ENCODE results near the gene SPDYE2. TPM values are rescaled to one million over a fixed set of nuclear protein-coding genes. Genes with fewer than 3 reads are reported as not detected.
"Not testable (repeated sequence)": the region's sequence is repeated elsewhere in the genome, so short reads cannot be mapped to it uniquely, and the experiment has no call there.

SPDYE2 gene, protein sequence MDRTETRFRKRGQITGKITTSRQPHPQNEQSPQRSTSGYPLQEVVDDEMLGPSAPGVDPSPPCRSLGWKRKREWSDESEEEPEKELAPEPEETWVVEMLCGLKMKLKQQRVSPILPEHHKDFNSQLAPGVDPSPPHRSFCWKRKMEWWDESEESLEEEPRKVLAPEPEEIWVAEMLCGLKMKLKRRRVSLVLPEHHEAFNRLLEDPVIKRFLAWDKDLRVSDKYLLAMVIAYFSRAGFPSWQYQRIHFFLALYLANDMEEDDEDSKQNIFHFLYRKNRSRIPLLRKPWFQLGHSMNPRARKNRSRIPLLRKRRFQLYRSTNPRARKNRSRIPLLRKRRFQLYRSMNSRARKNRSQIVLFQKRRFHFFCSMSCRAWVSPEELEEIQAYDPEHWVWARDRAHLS
- polyA plus RNA-seq = 1 to 10 TPM in 1 of 4 donors, under 1 TPM in 1, not detected in 2; 0.04 to 2.9 TPM
- long read RNA-seq, donor 1 = 0 reads
- long read RNA-seq, donor 2 = 0 reads
- long read RNA-seq, donor 3, partial matches to known transcripts = 23 of 23 reads
- long read RNA-seq, donor 3, other reads (novel, unspliced or antisense) = 0 of 23 reads
- long read RNA-seq, donor 4 = 0 reads
- long read RNA-seq, donor 5 = 0 reads
- long read RNA-seq, donor 6 = 0 reads
- long read RNA-seq, donor 7 = 0 reads
- long read RNA-seq, donor 8 = 0 reads
- long read RNA-seq, donor 9 = 0 reads
- long read RNA-seq, donor 10, partial matches to known transcripts = 6 of 6 reads
- long read RNA-seq, donor 10, other reads (novel, unspliced or antisense) = 0 of 6 reads

DNA sequence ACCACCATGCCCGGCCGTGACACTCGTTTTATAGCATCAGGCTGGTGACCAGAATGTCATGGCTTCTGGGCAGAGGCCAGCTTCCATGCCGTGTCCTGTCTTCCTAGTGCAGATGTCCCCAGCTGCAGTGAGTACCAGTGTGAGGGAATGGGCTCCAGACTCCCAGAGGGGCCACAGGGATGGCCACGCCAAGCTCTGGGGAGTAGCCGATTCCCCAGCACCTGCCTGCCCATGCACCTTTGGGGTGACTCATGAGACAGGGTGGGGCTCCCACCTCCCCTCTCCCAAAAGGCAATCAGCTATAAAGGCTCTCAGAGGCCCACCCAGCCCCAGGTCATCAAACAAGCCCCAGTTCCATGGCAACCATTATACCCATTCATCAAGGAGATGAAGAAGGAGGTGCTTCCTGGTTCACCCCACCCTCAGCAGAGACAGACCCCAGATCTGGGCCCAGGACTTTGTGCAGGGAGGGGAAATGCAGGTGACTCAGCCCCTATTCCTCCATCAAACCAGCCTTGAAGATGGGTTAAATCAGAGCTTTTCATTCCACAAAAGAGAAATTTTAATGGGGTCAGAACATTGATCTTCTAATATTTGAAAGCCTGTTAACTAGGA, at the start of gene SPDYE2:
Gene SPDYE2 (plus strand): TSS at position 419 of the 615 bp plus-strand sequence. CDS start 2,030 bp downstream, outside the sequence.
- H3K4me1 ChIP-seq (ENCODE audit: control insufficient read depth in 3 of 3, insufficient read depth in 2 of 3, low read depth in 1 of 3, low read length in 2 of 3) = not testable (repeated sequence)
- WGBS, 3 donors = no CpG with 5 or more reads among the region's 6 CpGs

DNA sequence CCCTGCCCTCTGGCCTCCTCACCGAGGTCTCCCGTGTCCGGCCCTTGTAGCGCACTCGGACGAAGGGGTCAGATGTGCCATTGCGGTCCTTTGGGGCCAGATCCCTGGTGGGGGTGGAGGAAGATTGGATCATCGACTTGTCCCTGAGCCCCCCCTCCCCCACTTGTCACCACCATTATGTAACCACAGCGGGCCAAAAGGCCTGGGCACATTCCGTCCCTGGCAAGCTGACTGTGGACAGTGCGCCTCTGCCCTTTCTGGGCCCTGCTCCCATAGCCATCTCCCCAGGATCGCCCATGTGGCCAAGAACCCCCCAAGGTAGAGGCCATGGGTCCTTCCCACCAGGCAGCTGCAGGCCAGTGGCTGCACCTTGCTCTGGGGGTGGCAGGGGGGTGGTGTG, 47.9 kb upstream of the SPDYE2 start:
- not testable (repeated sequence) for FAIRE-seq

More for the DNA sequence above, at the start of gene SPDYE2:
- not testable (repeated sequence) for H3K27me3 ChIP-seq (ENCODE audit: control insufficient read depth in 3 of 3, insufficient read depth in 3 of 3, low read length in 3 of 3); DNase-seq; H3K27ac ChIP-seq (ENCODE audit: low read depth in 1 of 3, low read length in 2 of 3); H3K36me3 ChIP-seq (ENCODE audit: control insufficient read depth in 3 of 3, insufficient read depth in 2 of 3, low read depth in 1 of 3, low read length in 3 of 3); H3K9me3 ChIP-seq (ENCODE audit: control insufficient read depth in 2 of 2, insufficient read depth in 1 of 2, low read depth in 1 of 2, low read length in 1 of 2); H3K4me3 ChIP-seq (ENCODE audit: low read depth in 1 of 3, low read length in 3 of 3); FAIRE-seq

DNA sequence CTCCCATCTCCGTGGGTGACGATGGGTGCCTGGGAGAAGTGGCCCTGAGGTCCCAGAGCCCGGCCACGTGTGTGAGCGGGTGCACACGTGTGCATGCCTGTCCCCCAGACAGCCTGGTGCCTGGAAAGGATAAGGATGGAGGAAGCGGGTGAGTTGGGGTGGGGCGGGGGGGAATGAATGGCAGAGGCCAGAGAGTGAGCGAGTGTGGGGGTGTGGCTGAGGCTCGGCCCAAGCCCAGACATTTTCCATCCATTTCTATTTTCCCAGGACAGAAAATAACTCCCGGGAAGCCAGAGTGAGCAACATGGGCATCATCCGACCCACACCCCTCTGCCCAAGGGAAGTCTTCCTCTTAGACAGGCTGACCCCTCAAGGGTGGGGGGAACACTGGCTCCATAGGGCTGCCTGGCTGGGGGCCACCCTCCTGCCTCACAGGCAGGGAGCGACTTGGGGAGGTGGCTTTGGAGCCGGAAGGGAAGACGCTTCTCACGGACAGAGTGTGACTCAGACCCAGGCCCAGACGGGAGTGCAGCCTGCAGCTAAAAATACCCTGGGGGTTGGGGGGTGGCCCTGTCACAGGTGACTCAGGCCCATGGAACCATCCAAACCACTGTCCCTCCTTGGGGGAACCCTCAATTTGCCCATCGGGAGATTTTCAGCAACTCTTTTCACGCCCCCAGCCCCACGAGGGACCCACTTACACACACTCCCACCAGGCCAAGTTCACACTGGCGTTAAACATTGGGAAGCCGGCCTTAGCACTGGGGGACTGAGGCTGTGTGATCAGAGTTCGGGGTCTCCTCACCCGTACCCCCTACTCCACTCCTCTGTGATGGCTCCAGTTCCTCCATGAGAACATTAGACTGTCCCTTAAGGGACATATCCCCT, 45.5 kb upstream of the SPDYE2 start:
- not testable (repeated sequence) for H3K36me3 ChIP-seq (ENCODE audit: control insufficient read depth in 3 of 3, insufficient read depth in 2 of 3, low read depth in 1 of 3, low read length in 3 of 3); DNase-seq; H3K4me3 ChIP-seq (ENCODE audit: low read depth in 1 of 3, low read length in 3 of 3); H3K27ac ChIP-seq (ENCODE audit: low read depth in 1 of 3, low read length in 2 of 3); H3K27me3 ChIP-seq (ENCODE audit: control insufficient read depth in 3 of 3, insufficient read depth in 3 of 3, low read length in 3 of 3); FAIRE-seq; H3K9me3 ChIP-seq (ENCODE audit: control insufficient read depth in 2 of 2, insufficient read depth in 1 of 2, low read depth in 1 of 2, low read length in 1 of 2); H3K4me1 ChIP-seq (ENCODE audit: control insufficient read depth in 3 of 3, insufficient read depth in 2 of 3, low read depth in 1 of 3, low read length in 2 of 3)
- 78 to 83% (median 82%) methylated on average over 4 to 5 of the region's 24 CpGs for WGBS, 3 donors

More for the DNA sequence above, 47.9 kb upstream of the SPDYE2 start:
- not testable (repeated sequence) for H3K27ac ChIP-seq (ENCODE audit: low read depth in 1 of 3, low read length in 2 of 3); H3K27me3 ChIP-seq (ENCODE audit: control insufficient read depth in 3 of 3, insufficient read depth in 3 of 3, low read length in 3 of 3); H3K4me1 ChIP-seq (ENCODE audit: control insufficient read depth in 3 of 3, insufficient read depth in 2 of 3, low read depth in 1 of 3, low read length in 2 of 3); H3K9me3 ChIP-seq (ENCODE audit: control insufficient read depth in 2 of 2, insufficient read depth in 1 of 2, low read depth in 1 of 2, low read length in 1 of 2); DNase-seq; H3K36me3 ChIP-seq (ENCODE audit: control insufficient read depth in 3 of 3, insufficient read depth in 2 of 3, low read depth in 1 of 3, low read length in 3 of 3); H3K4me3 ChIP-seq (ENCODE audit: low read depth in 1 of 3, low read length in 3 of 3)
- no CpG with 5 or more reads among the region's 12 CpGs for WGBS, 3 donors

DNA sequence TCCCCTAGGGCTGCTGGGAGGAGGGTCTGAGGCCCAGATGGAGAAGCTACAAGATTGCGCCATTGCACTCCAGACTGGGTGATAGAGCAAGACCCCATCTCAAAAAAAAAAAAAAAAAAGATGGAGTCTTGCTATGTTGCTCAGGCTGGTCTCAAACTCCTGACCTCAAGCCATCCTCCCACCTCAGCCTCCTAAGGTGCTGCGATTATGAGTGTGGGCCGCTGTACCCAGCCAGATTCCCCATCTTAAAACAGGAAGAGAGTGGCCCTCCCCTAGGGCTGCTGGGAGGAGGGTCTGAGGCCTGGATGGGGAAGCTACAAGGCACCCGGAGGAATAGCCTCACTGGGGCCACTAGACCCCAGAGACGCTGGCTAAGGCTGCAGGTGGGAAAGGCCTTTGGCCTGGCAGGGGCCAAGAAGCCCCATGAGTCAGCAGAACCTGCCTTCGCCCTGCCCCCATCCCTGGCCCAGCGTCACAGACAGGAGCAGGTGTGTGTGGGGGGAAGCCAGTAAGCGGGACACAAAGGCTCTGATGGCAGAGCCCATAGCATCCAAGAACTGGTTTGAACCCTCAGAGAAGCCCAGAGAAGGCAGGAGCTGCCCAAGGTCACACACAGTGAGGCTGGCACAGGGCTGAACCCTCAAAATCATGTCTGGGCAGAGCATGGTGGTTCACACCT, 43.5 kb upstream of the SPDYE2 start:
- H3K27me3 ChIP-seq (ENCODE audit: control insufficient read depth in 3 of 3, insufficient read depth in 3 of 3, low read length in 3 of 3); H3K27ac ChIP-seq (ENCODE audit: low read depth in 1 of 3, low read length in 2 of 3); H3K4me1 ChIP-seq (ENCODE audit: control insufficient read depth in 3 of 3, insufficient read depth in 2 of 3, low read depth in 1 of 3, low read length in 2 of 3); H3K9me3 ChIP-seq (ENCODE audit: control insufficient read depth in 2 of 2, insufficient read depth in 1 of 2, low read depth in 1 of 2, low read length in 1 of 2); DNase-seq; FAIRE-seq; H3K4me3 ChIP-seq (ENCODE audit: low read depth in 1 of 3, low read length in 3 of 3); H3K36me3 ChIP-seq (ENCODE audit: control insufficient read depth in 3 of 3, insufficient read depth in 2 of 3, low read depth in 1 of 3, low read length in 3 of 3): not testable (repeated sequence)
- WGBS, 3 donors = 84 to 100% (median 88%) methylated on average over 2 of the region's 8 CpGs

DNA sequence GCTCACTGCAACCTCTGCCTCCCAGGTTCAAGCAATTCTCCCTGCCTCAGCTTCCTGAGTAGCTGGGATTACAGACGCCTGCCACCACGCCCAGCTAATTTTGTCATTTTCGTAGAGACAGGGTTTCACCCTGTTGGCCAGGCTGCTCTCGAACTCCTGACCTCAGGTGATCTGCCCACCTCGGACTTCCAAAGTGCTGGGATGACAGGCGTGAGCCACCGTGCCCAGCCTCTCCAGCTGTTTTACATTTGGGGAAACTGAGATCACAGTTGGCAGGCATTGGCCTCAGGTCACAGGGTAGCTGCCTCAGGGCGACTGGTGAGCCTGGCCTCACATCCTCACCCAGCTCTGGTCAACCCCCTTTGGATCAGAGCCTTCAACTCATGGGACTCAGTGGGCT, 40.5 kb upstream of the SPDYE2 start:
- not testable (repeated sequence) for H3K4me3 ChIP-seq (ENCODE audit: low read depth in 1 of 3, low read length in 3 of 3); H3K27me3 ChIP-seq (ENCODE audit: control insufficient read depth in 3 of 3, insufficient read depth in 3 of 3, low read length in 3 of 3); H3K4me1 ChIP-seq (ENCODE audit: control insufficient read depth in 3 of 3, insufficient read depth in 2 of 3, low read depth in 1 of 3, low read length in 2 of 3); FAIRE-seq; H3K9me3 ChIP-seq (ENCODE audit: control insufficient read depth in 2 of 2, insufficient read depth in 1 of 2, low read depth in 1 of 2, low read length in 1 of 2); H3K27ac ChIP-seq (ENCODE audit: low read depth in 1 of 3, low read length in 2 of 3); DNase-seq; H3K36me3 ChIP-seq (ENCODE audit: control insufficient read depth in 3 of 3, insufficient read depth in 2 of 3, low read depth in 1 of 3, low read length in 3 of 3)
- 65 to 78% (median 74%) methylated on average over 4 to 5 of the region's 8 CpGs for WGBS, 3 donors

DNA sequence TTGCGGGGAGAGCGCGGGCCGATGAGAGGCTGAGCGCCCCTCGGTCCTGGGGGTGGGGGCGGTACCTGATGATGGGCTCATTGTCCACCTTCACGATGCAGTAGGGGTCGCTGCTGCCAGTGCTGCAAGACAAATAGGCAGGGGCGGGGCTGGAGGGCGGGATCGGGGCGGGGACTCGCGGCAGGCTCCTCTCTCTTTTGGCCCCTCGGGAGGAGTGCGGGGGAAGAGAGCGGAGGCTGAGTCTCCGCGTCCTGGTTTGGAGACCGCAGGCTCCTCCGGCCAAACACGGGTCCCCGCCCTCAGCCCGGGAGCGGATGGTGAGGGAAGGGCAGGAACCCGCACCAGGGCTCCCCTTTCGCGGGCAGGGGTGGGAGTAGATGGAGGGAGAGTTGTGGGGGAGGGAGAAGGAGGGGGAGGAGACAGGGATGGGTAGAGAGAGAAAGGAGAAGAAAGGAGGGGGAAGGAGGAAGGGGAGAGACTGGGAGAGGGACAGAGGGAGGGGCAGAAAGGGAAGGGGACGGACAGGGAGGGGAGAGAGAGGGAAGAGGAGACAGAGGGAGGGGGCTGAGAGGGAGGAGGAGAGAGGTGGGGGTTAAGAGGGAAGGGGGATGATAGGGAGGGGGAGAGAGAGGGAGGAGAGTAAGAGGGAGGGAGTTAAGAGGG, 39.0 kb upstream of the SPDYE2 start:
- H3K27me3 ChIP-seq (ENCODE audit: control insufficient read depth in 3 of 3, insufficient read depth in 3 of 3, low read length in 3 of 3); H3K9me3 ChIP-seq (ENCODE audit: control insufficient read depth in 2 of 2, insufficient read depth in 1 of 2, low read depth in 1 of 2, low read length in 1 of 2); H3K4me3 ChIP-seq (ENCODE audit: low read depth in 1 of 3, low read length in 3 of 3); H3K4me1 ChIP-seq (ENCODE audit: control insufficient read depth in 3 of 3, insufficient read depth in 2 of 3, low read depth in 1 of 3, low read length in 2 of 3); DNase-seq; H3K27ac ChIP-seq (ENCODE audit: low read depth in 1 of 3, low read length in 2 of 3); H3K36me3 ChIP-seq (ENCODE audit: control insufficient read depth in 3 of 3, insufficient read depth in 2 of 3, low read depth in 1 of 3, low read length in 3 of 3); FAIRE-seq: not testable (repeated sequence)
- WGBS, 3 donors = no CpG with 5 or more reads among the region's 30 CpGs

DNA sequence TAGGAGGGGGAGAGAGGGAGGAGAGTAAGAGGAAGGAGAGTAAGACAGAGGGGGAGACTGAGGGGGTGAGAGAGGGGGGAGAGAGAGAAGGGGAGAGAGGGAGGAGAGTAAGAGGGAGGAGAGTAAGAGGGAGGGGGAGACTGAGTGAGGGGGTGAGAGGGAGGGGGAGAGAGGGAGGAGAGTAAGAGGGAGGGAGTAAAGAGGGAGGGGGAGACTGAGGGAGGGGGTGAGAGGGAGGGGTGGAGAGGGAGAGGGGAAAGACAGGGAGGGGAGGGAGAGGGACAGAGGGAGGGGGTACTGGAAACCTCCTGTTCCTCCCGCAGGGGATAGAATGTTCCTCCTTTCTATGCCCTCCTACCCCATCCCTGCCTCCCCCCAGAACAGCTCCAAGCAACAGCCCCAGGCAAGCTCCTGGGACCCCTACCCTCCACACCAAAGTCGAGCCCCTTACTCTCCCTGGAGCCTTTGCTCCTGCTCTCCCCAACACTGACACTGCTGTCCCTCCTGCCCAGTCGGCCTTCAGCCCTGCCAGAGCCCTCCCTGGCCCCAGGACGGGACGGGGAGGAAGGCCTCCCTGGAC, 38.3 kb upstream of the SPDYE2 start:
- not testable (repeated sequence) for FAIRE-seq; H3K4me3 ChIP-seq (ENCODE audit: low read depth in 1 of 3, low read length in 3 of 3); H3K9me3 ChIP-seq (ENCODE audit: control insufficient read depth in 2 of 2, insufficient read depth in 1 of 2, low read depth in 1 of 2, low read length in 1 of 2); H3K36me3 ChIP-seq (ENCODE audit: control insufficient read depth in 3 of 3, insufficient read depth in 2 of 3, low read depth in 1 of 3, low read length in 3 of 3); H3K27me3 ChIP-seq (ENCODE audit: control insufficient read depth in 3 of 3, insufficient read depth in 3 of 3, low read length in 3 of 3); H3K4me1 ChIP-seq (ENCODE audit: control insufficient read depth in 3 of 3, insufficient read depth in 2 of 3, low read depth in 1 of 3, low read length in 2 of 3)
- H3K27ac ChIP-seq (ENCODE audit: low read depth in 1 of 3, low read length in 2 of 3) = peak overlapping the region in 1 of 3 donors; percentile 65
- 29 to 66% (median 29%) methylated on average over 3 to 5 of the region's 5 CpGs for WGBS, 3 donors
- peak; percentile 1 to 53 for DNase-seq

All from small intestine (tissue), 16 donors.